Measurements from ENCODE around the gene PDX1.

Gene PDX1

GRCh38 chr13:27921421-27921960, 1.7 kb downstream of the PDX1 start:
- H3K79me1 ChIP-seq (ENCODE audit: low read length), result no peaks in the 10 kb centered on the region
- H3K4me2 ChIP-seq (ENCODE audit: low read length), result peak overlapping the region; percentile 42
- no peak overlapping the region for H4K12ac ChIP-seq (ENCODE audit: low read depth, low read length)
- no peak overlapping the region for H3K18ac ChIP-seq (ENCODE audit: low read length)
- WGBS (ENCODE audit: extremely low coverage, insufficient coverage, insufficient read length), result no CpG with 5 or more reads among the region's 41 CpGs
- DNase-seq, result no peak
- H3K4me1 ChIP-seq (ENCODE audit: control insufficient read depth in 1 of 2, insufficient read depth in 2 of 2, low read length in 2 of 2), result peaks cover 8 to 16% of the 10 kb centered on the region in 2 experiments
- no peak overlapping the region for H2BK120ac ChIP-seq (ENCODE audit: insufficient read depth, low read length, poor library complexity)
- no peak overlapping the region for H2BK5ac ChIP-seq (ENCODE audit: low read depth, low read length, poor library complexity)
- no peak overlapping the region for H3K14ac ChIP-seq (ENCODE audit: low read length)
- no peak overlapping the region for H3K9ac ChIP-seq (ENCODE audit: low read length)
- H3K4me3 ChIP-seq (ENCODE audit: low read depth, low read length), result no peak overlapping the region
- H4K91ac ChIP-seq (ENCODE audit: low read depth, low read length), result no peak overlapping the region
- peaks cover 92% of the 10 kb centered on the region for H3K27me3 ChIP-seq (ENCODE audit: insufficient read depth, low read length)
- no peak overlapping the region for H4K8ac ChIP-seq (ENCODE audit: low read depth, low read length)
- no peaks in the 10 kb centered on the region for H3K36me3 ChIP-seq (ENCODE audit: control insufficient read depth in 1 of 2, insufficient read depth in 2 of 2, low read length in 2 of 2)
- H3K23ac ChIP-seq (ENCODE audit: low read length), result no peak overlapping the region
- H3K9me3 ChIP-seq (ENCODE audit: insufficient read depth, low read depth, low read length), result peaks cover 9% of the 10 kb centered on the region
- no peak overlapping the region for H2AK5ac ChIP-seq (ENCODE audit: low read length)
- H3K4ac ChIP-seq (ENCODE audit: low read depth, low read length), result no peak overlapping the region
- no peak overlapping the region for H3K27ac ChIP-seq (ENCODE audit: low read depth, low read length)
- no peak overlapping the region for H2BK12ac ChIP-seq (ENCODE audit: low read length)
- peak overlapping the region; percentile 27 for H2AFZ ChIP-seq (ENCODE audit: insufficient read depth, low read length, poor library complexity)
- no peaks in the 10 kb centered on the region for H3K79me2 ChIP-seq (ENCODE audit: control insufficient read depth, insufficient read depth, low read length, poor library complexity)

- Histone ChIP-seq H2AFZ (ENCODE audit: insufficient read depth, low read length, poor library complexity) (no peak overlapping the region), H3K4me1 (ENCODE audit: control insufficient read depth in 1 of 2, insufficient read depth in 2 of 2, low read length in 2 of 2) (peaks cover 8 to 16% of the 10 kb centered on the region in 2 experiments), H3K4ac (ENCODE audit: low read depth, low read length) (no peak overlapping the region), H4K91ac (ENCODE audit: low read depth, low read length) (no peak overlapping the region), H3K36me3 (ENCODE audit: control insufficient read depth in 1 of 2, insufficient read depth in 2 of 2, low read length in 2 of 2) (no peaks in the 10 kb centered on the region), H3K23ac (ENCODE audit: low read length) (no peak overlapping the region), H3K4me2 (ENCODE audit: low read length) (no peak overlapping the region), H3K18ac (ENCODE audit: low read length) (no peak overlapping the region), H3K14ac (ENCODE audit: low read length) (no peak overlapping the region), H2BK12ac (ENCODE audit: low read length) (no peak overlapping the region), H3K79me2 (ENCODE audit: control insufficient read depth, insufficient read depth, low read length, poor library complexity) (no peaks in the 10 kb centered on the region), H4K8ac (ENCODE audit: low read depth, low read length) (no peak overlapping the region), H3K27ac (ENCODE audit: low read depth, low read length) (no peak overlapping the region), H2BK120ac (ENCODE audit: insufficient read depth, low read length, poor library complexity) (no peak overlapping the region), H4K12ac (ENCODE audit: low read depth, low read length) (no peak overlapping the region), H3K27me3 (ENCODE audit: insufficient read depth, low read length) (peaks cover 94% of the 10 kb centered on the region), H3K79me1 (ENCODE audit: low read length) (no peaks in the 10 kb centered on the region), H3K9me3 (ENCODE audit: insufficient read depth, low read depth, low read length) (peaks cover 9% of the 10 kb centered on the region), H3K4me3 (ENCODE audit: low read depth, low read length) (no peak overlapping the region), H2AK5ac (ENCODE audit: low read length) (no peak overlapping the region), H2BK5ac (ENCODE audit: low read depth, low read length, poor library complexity) (no peak overlapping the region), H3K9ac (ENCODE audit: low read length) (no peak overlapping the region)
- no peak for DNase-seq
- no CpG with 5 or more reads among the region's 39 CpGs for WGBS (ENCODE audit: extremely low coverage, insufficient coverage, insufficient read length)
Observed at GRCh38 chr13:27921961-27922882, 2.4 kb downstream of the PDX1 start.

- Histone ChIP-seq H3K27ac (ENCODE audit: low read depth, low read length) (no peak overlapping the region), H2BK120ac (ENCODE audit: insufficient read depth, low read length, poor library complexity) (no peak overlapping the region), H3K27me3 (ENCODE audit: insufficient read depth, low read length) (peaks cover 96% of the 10 kb centered on the region), H3K4me3 (ENCODE audit: low read depth, low read length) (no peak overlapping the region), H3K23ac (ENCODE audit: low read length) (no peak overlapping the region), H2AK5ac (ENCODE audit: low read length) (no peak overlapping the region), H4K91ac (ENCODE audit: low read depth, low read length) (no peak overlapping the region), H3K14ac (ENCODE audit: low read length) (no peak overlapping the region), H2BK5ac (ENCODE audit: low read depth, low read length, poor library complexity) (no peak overlapping the region), H3K79me1 (ENCODE audit: low read length) (no peaks in the 10 kb centered on the region), H3K18ac (ENCODE audit: low read length) (no peak overlapping the region), H3K4me1 (ENCODE audit: control insufficient read depth in 1 of 2, insufficient read depth in 2 of 2, low read length in 2 of 2) (peaks cover 8 to 14% of the 10 kb centered on the region in 2 experiments), H3K9ac (ENCODE audit: low read length) (no peak overlapping the region), H3K79me2 (ENCODE audit: control insufficient read depth, insufficient read depth, low read length, poor library complexity) (no peaks in the 10 kb centered on the region), H3K4me2 (ENCODE audit: low read length) (no peak overlapping the region), H4K12ac (ENCODE audit: low read depth, low read length) (no peak overlapping the region), H3K36me3 (ENCODE audit: control insufficient read depth in 1 of 2, insufficient read depth in 2 of 2, low read length in 2 of 2) (no peaks in the 10 kb centered on the region), H2BK12ac (ENCODE audit: low read length) (no peak overlapping the region), H4K8ac (ENCODE audit: low read depth, low read length) (no peak overlapping the region), H2AFZ (ENCODE audit: insufficient read depth, low read length, poor library complexity) (no peak overlapping the region), H3K4ac (ENCODE audit: low read depth, low read length) (no peak overlapping the region), H3K9me3 (ENCODE audit: insufficient read depth, low read depth, low read length) (peaks cover 12% of the 10 kb centered on the region)
- no CpG with 5 or more reads among the region's 24 CpGs for WGBS (ENCODE audit: extremely low coverage, insufficient coverage, insufficient read length)
- no peak for DNase-seq
Observed at GRCh38 chr13:27922883-27923612, 3.2 kb downstream of the PDX1 start.

DNA sequence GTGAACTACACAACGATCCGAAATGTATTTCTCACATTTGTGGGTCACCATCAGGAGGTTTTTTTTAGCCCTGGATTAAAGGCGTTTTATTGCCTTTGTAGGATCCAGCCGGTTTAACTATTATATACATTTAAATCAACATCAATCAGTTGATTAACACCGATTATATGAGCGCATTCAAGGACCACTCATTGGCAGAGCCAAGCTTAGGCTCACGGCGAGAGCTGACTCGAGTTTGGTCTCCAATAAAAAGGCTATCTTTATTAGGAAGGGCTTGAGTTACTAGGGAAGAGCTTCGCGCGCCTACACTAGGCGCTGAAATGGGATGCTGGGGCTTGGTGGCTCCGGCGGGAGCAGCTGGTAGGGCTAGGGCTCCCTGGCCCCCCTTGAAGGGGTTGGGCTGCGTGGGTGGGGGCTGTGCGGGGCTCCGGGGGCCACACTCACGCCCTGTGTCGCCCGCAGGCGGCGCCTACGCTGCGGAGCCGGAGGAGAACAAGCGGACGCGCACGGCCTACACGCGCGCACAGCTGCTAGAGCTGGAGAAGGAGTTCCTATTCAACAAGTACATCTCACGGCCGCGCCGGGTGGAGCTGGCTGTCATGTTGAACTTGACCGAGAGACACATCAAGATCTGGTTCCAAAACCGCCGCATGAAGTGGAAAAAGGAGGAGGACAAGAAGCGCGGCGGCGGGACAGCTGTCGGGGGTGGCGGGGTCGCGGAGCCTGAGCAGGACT, 4.2 kb downstream of the PDX1 start:
- Histone ChIP-seq H3K23ac (ENCODE audit: low read length) (no peak overlapping the region), H3K79me2 (ENCODE audit: control insufficient read depth, insufficient read depth, low read length, poor library complexity) (no peaks in the 10 kb centered on the region), H4K8ac (ENCODE audit: low read depth, low read length) (no peak overlapping the region), H2BK120ac (ENCODE audit: insufficient read depth, low read length, poor library complexity) (no peak overlapping the region), H3K79me1 (ENCODE audit: low read length) (no peaks in the 10 kb centered on the region), H3K4ac (ENCODE audit: low read depth, low read length) (no peak overlapping the region), H3K14ac (ENCODE audit: low read length) (no peak overlapping the region), H2BK12ac (ENCODE audit: low read length) (no peak overlapping the region), H4K12ac (ENCODE audit: low read depth, low read length) (no peak overlapping the region), H3K36me3 (ENCODE audit: control insufficient read depth in 1 of 2, insufficient read depth in 2 of 2, low read length in 2 of 2) (no peaks in the 10 kb centered on the region), H3K4me3 (ENCODE audit: low read depth, low read length) (no peak overlapping the region), H3K9me3 (ENCODE audit: insufficient read depth, low read depth, low read length) (peaks cover 15% of the 10 kb centered on the region), H2AK5ac (ENCODE audit: low read length) (no peak overlapping the region), H2BK5ac (ENCODE audit: low read depth, low read length, poor library complexity) (no peak overlapping the region), H3K4me2 (ENCODE audit: low read length) (no peak overlapping the region), H4K91ac (ENCODE audit: low read depth, low read length) (no peak overlapping the region), H3K27ac (ENCODE audit: low read depth, low read length) (no peak overlapping the region), H3K9ac (ENCODE audit: low read length) (no peak overlapping the region), H3K27me3 (ENCODE audit: insufficient read depth, low read length) (peaks cover 96% of the 10 kb centered on the region), H3K18ac (ENCODE audit: low read length) (no peak overlapping the region), H2AFZ (ENCODE audit: insufficient read depth, low read length, poor library complexity) (no peak overlapping the region), H3K4me1 (ENCODE audit: control insufficient read depth in 1 of 2, insufficient read depth in 2 of 2, low read length in 2 of 2) (peaks cover 8 to 14% of the 10 kb centered on the region in 2 experiments)
- no CpG with 5 or more reads among the region's 48 CpGs for WGBS (ENCODE audit: extremely low coverage, insufficient coverage, insufficient read length)
- DNase-seq, result no peak

Measured in trophoblast cell (in vitro differentiated cells and primary cell).